Keratinocyte (primary cell): ENCODE measurements around the gene FBXO15.

ENCODE experiments used
- EZH2 ChIP-seq: IDR thresholded peaks from one replicate; pipeline ENCODE4 v1.6.1; 2012; ENCODE audit warnings: inconsistent platforms, mild to moderate bottlenecking, low read length, moderate library complexity
- TF ChIP-seq, protein P1 (sequence below), 3 experiments: IDR thresholded peaks in 1 of 3; conservative IDR thresholded peaks in 1 of 3; optimal IDR thresholded peaks in 1 of 3; 2 replicates in 2 of 3; 3 replicates in 1 of 3; pipeline versions ENCODE3 to v1.5.1; 2011; ENCODE audit warnings: low read length in 3 of 3, mild to moderate bottlenecking in 3 of 3, moderate library complexity in 2 of 3, control low read depth in 1 of 3, inconsistent platforms in 1 of 3; ENCODE audit not compliant: insufficient read depth in 2 of 3; ENCODE audit errors: extremely low read depth in 1 of 3

DNA sequence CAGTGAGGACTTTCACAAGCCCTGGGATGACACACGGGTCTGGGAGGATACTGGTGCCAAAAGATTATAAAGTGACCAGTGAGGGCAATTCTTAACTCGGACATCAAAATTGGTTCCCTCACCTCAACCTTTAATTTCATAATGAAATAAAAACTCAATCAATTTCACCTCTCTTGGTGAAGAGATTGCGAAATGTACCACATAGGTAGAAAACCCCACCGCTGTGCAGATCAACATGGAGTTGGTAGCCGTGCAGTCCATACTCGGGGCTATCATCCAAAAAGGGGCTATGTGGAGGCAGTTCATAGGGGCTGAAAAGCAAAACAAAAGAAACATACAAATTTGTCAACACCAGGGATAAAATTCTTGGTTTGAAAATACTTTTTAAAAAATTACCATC is 24.4 kb downstream of the FBXO15 start:
- TF ChIP-seq, protein P1, sequence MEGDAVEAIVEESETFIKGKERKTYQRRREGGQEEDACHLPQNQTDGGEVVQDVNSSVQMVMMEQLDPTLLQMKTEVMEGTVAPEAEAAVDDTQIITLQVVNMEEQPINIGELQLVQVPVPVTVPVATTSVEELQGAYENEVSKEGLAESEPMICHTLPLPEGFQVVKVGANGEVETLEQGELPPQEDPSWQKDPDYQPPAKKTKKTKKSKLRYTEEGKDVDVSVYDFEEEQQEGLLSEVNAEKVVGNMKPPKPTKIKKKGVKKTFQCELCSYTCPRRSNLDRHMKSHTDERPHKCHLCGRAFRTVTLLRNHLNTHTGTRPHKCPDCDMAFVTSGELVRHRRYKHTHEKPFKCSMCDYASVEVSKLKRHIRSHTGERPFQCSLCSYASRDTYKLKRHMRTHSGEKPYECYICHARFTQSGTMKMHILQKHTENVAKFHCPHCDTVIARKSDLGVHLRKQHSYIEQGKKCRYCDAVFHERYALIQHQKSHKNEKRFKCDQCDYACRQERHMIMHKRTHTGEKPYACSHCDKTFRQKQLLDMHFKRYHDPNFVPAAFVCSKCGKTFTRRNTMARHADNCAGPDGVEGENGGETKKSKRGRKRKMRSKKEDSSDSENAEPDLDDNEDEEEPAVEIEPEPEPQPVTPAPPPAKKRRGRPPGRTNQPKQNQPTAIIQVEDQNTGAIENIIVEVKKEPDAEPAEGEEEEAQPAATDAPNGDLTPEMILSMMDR (optimal IDR thresholded peaks at IDR 0.05 in 1 of 3, IDR thresholded peaks at IDR 0.05 in 1 of 3, conservative IDR thresholded peaks at IDR 0.05 in 1 of 3; ENCODE audit: extremely low read depth in 1 of 3, insufficient read depth in 2 of 3, low read length in 3 of 3) = no peak
- TF ChIP-seq EZH2 = no peak
